ENCODE measurements around the gene C1orf87.

DNA sequence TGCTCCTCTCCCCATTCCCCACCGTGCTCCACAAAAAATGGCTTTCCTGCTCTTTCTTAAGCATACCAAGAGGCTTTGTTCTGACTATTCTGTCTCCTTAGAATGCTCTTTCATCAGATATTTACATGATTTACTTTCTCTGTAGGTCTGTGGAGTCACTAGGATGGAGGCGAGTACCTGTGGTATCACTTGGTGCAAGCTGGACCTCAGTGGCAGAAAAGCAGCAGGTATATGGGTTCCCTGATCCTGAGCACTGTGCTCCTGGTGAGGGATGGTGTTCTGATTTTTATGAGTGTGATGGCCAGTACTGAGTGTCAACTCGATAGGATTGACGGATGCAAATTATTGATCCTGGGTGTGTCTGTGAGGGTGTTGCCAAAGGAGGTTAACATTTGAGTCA is 10.0 kb downstream of the C1orf87 start:
- TF ChIP-seq CTCF (conservative IDR thresholded peaks at IDR 0.05; ENCODE audit: low read depth, low read length): no peak
- no peak for TF ChIP-seq EZH2 (IDR thresholded peaks at IDR 0.05; ENCODE audit: borderline replicate concordance, low read depth, low read length, poor library complexity, severe bottlenecking)
